Measurements from ENCODE around the gene HYAL2. TPM values are rescaled to one million over a fixed set of nuclear protein-coding genes. Genes with fewer than 3 reads are reported as not detected.
A peak's percentile ranks its signal among the peaks of the same experiment; 100 is the strongest.

HYAL2 gene
- polyA plus RNA-seq, 4 donors: 11.0 to 124 (median 23.6) TPM

- H3K4me3 ChIP-seq (ENCODE audit: low read depth in 1 of 3, low read length in 3 of 3): peak overlapping the region in 2 of 3 donors; percentile 60 to 81
- no peak overlapping the region for H3K27ac ChIP-seq (ENCODE audit: low read depth in 1 of 3, low read length in 2 of 3)
- H3K9me3 ChIP-seq (ENCODE audit: control insufficient read depth in 2 of 2, insufficient read depth in 1 of 2, low read depth in 1 of 2, low read length in 1 of 2): no peaks in the 10 kb centered on the region
- no peaks in the 10 kb centered on the region for H3K36me3 ChIP-seq (ENCODE audit: control insufficient read depth in 3 of 3, insufficient read depth in 2 of 3, low read depth in 1 of 3, low read length in 3 of 3)
- H3K4me1 ChIP-seq (ENCODE audit: control insufficient read depth in 3 of 3, insufficient read depth in 2 of 3, low read depth in 1 of 3, low read length in 2 of 3): peaks cover 0 to 14% (median 0%) of the 10 kb centered on the region in 3 donors
- no peaks in the 10 kb centered on the region for H3K27me3 ChIP-seq (ENCODE audit: control insufficient read depth in 3 of 3, insufficient read depth in 3 of 3, low read length in 3 of 3)
- peak; percentile 22 to 61 for DNase-seq
- 5 to 10% (median 6%) methylated on average over 34 to 48 of the region's 48 CpGs for WGBS, 3 donors
- FAIRE-seq: no peak
Observed at GRCh38 chr3:50364573-50365079, 42.1 kb upstream of the HYAL2 start.

DNA sequence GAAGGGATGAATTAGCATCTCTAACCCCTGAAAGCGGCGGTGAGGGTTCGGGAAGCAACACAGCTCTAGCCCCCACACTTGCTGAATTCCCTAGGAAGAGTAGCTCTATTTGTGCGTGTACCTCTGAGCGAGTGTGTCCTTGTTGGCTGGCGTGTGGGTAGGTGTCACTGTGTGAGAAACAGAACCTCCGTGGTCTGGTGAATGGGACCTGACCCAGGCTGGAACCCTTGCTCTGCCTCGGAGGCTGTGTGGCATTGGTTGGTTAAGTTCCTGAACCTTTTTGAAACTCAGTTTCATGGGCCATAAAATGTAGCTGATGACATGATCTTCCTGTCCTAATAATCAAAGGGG is 37.2 kb upstream of the HYAL2 start:
- Histone ChIP-seq H3K27ac (ENCODE audit: low read depth in 1 of 3, low read length in 2 of 3) (no peak overlapping the region), H3K27me3 (ENCODE audit: control insufficient read depth in 3 of 3, insufficient read depth in 3 of 3, low read length in 3 of 3) (no peaks in the 10 kb centered on the region), H3K36me3 (ENCODE audit: control insufficient read depth in 3 of 3, insufficient read depth in 2 of 3, low read depth in 1 of 3, low read length in 3 of 3) (peaks cover 4 to 38% (median 5%) of the 10 kb centered on the region in 3 donors), H3K4me1 (ENCODE audit: control insufficient read depth in 3 of 3, insufficient read depth in 2 of 3, low read depth in 1 of 3, low read length in 2 of 3) (peaks cover 11 to 40% (median 18%) of the 10 kb centered on the region in 3 donors), H3K4me3 (ENCODE audit: low read depth in 1 of 3, low read length in 3 of 3) (no peak overlapping the region), H3K9me3 (ENCODE audit: control insufficient read depth in 2 of 2, insufficient read depth in 1 of 2, low read depth in 1 of 2, low read length in 1 of 2) (no peaks in the 10 kb centered on the region)
- FAIRE-seq (no peak), DNase-seq (no peak)
- WGBS, 3 donors: 20 to 30% (median 23%) methylated on average over 8 of the region's 8 CpGs

DNA sequence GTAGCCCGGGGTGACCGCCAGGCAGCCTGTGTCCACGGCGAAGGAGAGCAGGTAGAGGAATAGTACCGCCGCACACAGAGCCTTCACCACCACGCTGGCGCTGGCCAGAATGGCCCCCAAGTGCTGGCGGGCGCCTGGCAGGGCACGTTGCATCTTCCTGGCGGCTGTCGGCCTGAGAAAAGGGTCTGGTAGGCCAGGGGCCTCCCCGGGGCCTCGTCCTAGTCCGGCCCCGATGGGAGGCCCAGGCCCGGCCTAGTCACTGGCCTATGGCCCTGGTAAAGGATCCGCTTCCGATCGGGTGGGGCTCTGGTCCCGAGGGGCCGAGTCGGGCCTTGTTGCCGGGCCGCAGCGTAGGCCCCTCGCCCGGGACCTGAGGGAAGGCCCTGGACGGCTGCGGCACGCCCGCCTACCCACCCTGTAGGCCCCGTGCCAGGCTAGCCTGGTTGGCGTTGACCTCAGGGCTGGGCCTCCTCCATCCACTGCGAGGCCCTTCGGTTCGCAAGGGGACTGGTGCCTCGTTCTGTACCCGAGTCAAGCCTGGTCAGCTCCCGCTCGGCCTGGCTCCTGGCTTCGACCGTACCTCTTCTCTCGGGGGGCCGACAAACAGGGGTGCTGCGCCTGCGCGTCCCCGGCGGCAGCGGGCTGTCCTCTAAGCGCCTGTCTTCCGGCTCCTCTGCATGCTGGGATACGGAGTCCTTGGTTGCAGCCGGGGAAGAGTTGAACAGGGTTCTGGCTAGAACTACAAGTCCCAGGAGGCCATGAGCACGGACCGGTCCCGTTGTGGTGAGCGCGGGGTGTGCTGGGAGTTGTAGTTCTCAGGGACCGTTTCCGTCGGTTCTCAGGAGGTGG is 36.6 kb upstream of the HYAL2 start, which contains the start of gene TMEM115:
TSS of gene TMEM115 (minus strand) at position 611 of the 849 bp plus-strand sequence. CDS start at position 153, 458 bp downstream.
- H3K4me1 ChIP-seq (ENCODE audit: control insufficient read depth in 3 of 3, insufficient read depth in 2 of 3, low read depth in 1 of 3, low read length in 2 of 3): peaks cover 11 to 35% (median 18%) of the 10 kb centered on the region in 3 donors
- no peaks in the 10 kb centered on the region for H3K27me3 ChIP-seq (ENCODE audit: control insufficient read depth in 3 of 3, insufficient read depth in 3 of 3, low read length in 3 of 3)
- H3K27ac ChIP-seq (ENCODE audit: low read depth in 1 of 3, low read length in 2 of 3): peak within 1 kb of the TSS; percentile 60 to 95 (median 84)
- WGBS, 3 donors: 1% methylated on average over 63 to 64 of the region's 64 CpGs
- H3K36me3 ChIP-seq (ENCODE audit: control insufficient read depth in 3 of 3, insufficient read depth in 2 of 3, low read depth in 1 of 3, low read length in 3 of 3): peaks cover 9 to 44% (median 9%) of the 10 kb centered on the region in 3 donors
- DNase-seq (peak; percentile 98 to 99), FAIRE-seq (no peak)
- H3K4me3 ChIP-seq (ENCODE audit: low read depth in 1 of 3, low read length in 3 of 3): peak within 1 kb of the TSS; percentile 62 to 83 (median 67)
- no peaks in the 10 kb centered on the region for H3K9me3 ChIP-seq (ENCODE audit: control insufficient read depth in 2 of 2, insufficient read depth in 1 of 2, low read depth in 1 of 2, low read length in 1 of 2)

GRCh38 chr3:50358355-50358910 is 35.9 kb upstream of the HYAL2 start:
- 12 to 47% (median 24%) methylated on average over 24 of the region's 24 CpGs for WGBS, 3 donors
- DNase-seq: no peak
- no peak for FAIRE-seq

GRCh38 chr3:50357481-50357880 is 34.9 kb upstream of the HYAL2 start:
- Histone ChIP-seq H3K27me3 (ENCODE audit: control insufficient read depth in 3 of 3, insufficient read depth in 3 of 3, low read length in 3 of 3) (no peaks in the 10 kb centered on the region), H3K27ac (ENCODE audit: low read depth in 1 of 3, low read length in 2 of 3) (peak overlapping the region in 2 of 3 donors; percentile 38 to 75), H3K4me3 (ENCODE audit: low read depth in 1 of 3, low read length in 3 of 3) (peak overlapping the region in 2 of 3 donors; percentile 62 to 83), H3K4me1 (ENCODE audit: control insufficient read depth in 3 of 3, insufficient read depth in 2 of 3, low read depth in 1 of 3, low read length in 2 of 3) (peaks cover 11 to 35% (median 18%) of the 10 kb centered on the region in 3 donors), H3K36me3 (ENCODE audit: control insufficient read depth in 3 of 3, insufficient read depth in 2 of 3, low read depth in 1 of 3, low read length in 3 of 3) (peaks cover 9 to 57% (median 11%) of the 10 kb centered on the region in 3 donors), H3K9me3 (ENCODE audit: control insufficient read depth in 2 of 2, insufficient read depth in 1 of 2, low read depth in 1 of 2, low read length in 1 of 2) (no peaks in the 10 kb centered on the region)
- no peak for DNase-seq
- WGBS, 3 donors: 29 to 56% (median 41%) methylated on average over 1 of the region's 1 CpG
- FAIRE-seq: no peak

More at GRCh38 chr3:50358355-50358910, 35.9 kb upstream of the HYAL2 start:
- peaks cover 9 to 51% (median 9%) of the 10 kb centered on the region in 3 donors for H3K36me3 ChIP-seq (ENCODE audit: control insufficient read depth in 3 of 3, insufficient read depth in 2 of 3, low read depth in 1 of 3, low read length in 3 of 3)
- peak overlapping the region; percentile 60 to 95 (median 84) for H3K27ac ChIP-seq (ENCODE audit: low read depth in 1 of 3, low read length in 2 of 3)
- H3K4me1 ChIP-seq (ENCODE audit: control insufficient read depth in 3 of 3, insufficient read depth in 2 of 3, low read depth in 1 of 3, low read length in 2 of 3): peaks cover 11 to 35% (median 18%) of the 10 kb centered on the region in 3 donors
- no peaks in the 10 kb centered on the region for H3K9me3 ChIP-seq (ENCODE audit: control insufficient read depth in 2 of 2, insufficient read depth in 1 of 2, low read depth in 1 of 2, low read length in 1 of 2)
- peak overlapping the region; percentile 62 to 83 (median 67) for H3K4me3 ChIP-seq (ENCODE audit: low read depth in 1 of 3, low read length in 3 of 3)
- no peaks in the 10 kb centered on the region for H3K27me3 ChIP-seq (ENCODE audit: control insufficient read depth in 3 of 3, insufficient read depth in 3 of 3, low read length in 3 of 3)

GRCh38 chr3:50356553-50356952 is 34.0 kb upstream of the HYAL2 start:
- 24 to 41% (median 28%) methylated on average over 5 of the region's 5 CpGs for WGBS, 3 donors
- peaks cover 11 to 37% (median 18%) of the 10 kb centered on the region in 3 donors for H3K4me1 ChIP-seq (ENCODE audit: control insufficient read depth in 3 of 3, insufficient read depth in 2 of 3, low read depth in 1 of 3, low read length in 2 of 3)
- H3K27ac ChIP-seq (ENCODE audit: low read depth in 1 of 3, low read length in 2 of 3): peak overlapping the region; percentile 38 to 81 (median 75)
- H3K36me3 ChIP-seq (ENCODE audit: control insufficient read depth in 3 of 3, insufficient read depth in 2 of 3, low read depth in 1 of 3, low read length in 3 of 3): peaks cover 9 to 65% (median 11%) of the 10 kb centered on the region in 3 donors
- FAIRE-seq (no peak), DNase-seq (peak; percentile 88 to 95)
- peak overlapping the region in 2 of 3 donors; percentile 62 to 83 for H3K4me3 ChIP-seq (ENCODE audit: low read depth in 1 of 3, low read length in 3 of 3)
- H3K27me3 ChIP-seq (ENCODE audit: control insufficient read depth in 3 of 3, insufficient read depth in 3 of 3, low read length in 3 of 3): no peaks in the 10 kb centered on the region
- H3K9me3 ChIP-seq (ENCODE audit: control insufficient read depth in 2 of 2, insufficient read depth in 1 of 2, low read depth in 1 of 2, low read length in 1 of 2): no peaks in the 10 kb centered on the region

DNA sequence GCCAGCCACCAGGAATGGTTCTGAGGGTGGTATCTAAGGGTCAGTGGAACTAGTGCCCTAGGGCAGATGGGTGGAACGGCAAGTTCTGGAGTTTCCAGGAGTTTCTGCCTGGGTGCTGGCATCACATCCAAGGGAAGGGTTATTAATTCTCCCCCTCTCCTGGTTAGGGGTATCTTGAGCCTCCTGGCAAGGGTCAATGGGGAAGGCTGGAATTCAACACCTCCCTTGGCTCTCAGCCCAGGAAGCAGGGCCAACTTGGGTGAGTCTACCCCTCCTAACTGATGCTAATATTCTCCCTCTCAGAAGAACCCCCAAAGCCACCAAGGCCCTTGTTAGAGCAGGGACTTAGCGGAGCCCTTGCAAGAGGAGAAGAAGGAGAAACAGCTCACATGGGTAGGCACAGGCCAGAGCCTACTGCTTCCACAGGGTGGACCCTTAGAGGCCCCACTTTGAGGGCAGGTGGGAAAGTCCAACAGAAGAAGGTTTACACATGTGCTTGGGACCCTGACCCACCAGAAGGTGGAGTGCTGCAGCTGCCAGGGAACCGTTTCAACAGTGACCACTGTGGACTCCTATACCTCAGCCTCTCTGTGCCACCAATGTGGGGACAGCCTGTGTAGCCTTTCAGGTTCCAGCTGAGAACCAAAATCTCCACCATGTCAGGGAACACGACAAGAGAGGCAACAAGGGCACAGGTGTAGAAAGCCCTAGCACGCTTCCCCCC is 33.4 kb upstream of the HYAL2 start:
- Histone ChIP-seq H3K9me3 (ENCODE audit: control insufficient read depth in 2 of 2, insufficient read depth in 1 of 2, low read depth in 1 of 2, low read length in 1 of 2) (no peaks in the 10 kb centered on the region), H3K36me3 (ENCODE audit: control insufficient read depth in 3 of 3, insufficient read depth in 2 of 3, low read depth in 1 of 3, low read length in 3 of 3) (peaks cover 9 to 68% (median 11%) of the 10 kb centered on the region in 3 donors), H3K4me1 (ENCODE audit: control insufficient read depth in 3 of 3, insufficient read depth in 2 of 3, low read depth in 1 of 3, low read length in 2 of 3) (peaks cover 11 to 42% (median 18%) of the 10 kb centered on the region in 3 donors), H3K4me3 (ENCODE audit: low read depth in 1 of 3, low read length in 3 of 3) (peak overlapping the region in 2 of 3 donors; percentile 27 to 62), H3K27ac (ENCODE audit: low read depth in 1 of 3, low read length in 2 of 3) (peak overlapping the region in 2 of 3 donors; percentile 25 to 38), H3K27me3 (ENCODE audit: control insufficient read depth in 3 of 3, insufficient read depth in 3 of 3, low read length in 3 of 3) (no peaks in the 10 kb centered on the region)
- no peak for DNase-seq
- FAIRE-seq: no peak
- 40 to 57% (median 46%) methylated on average over 5 of the region's 5 CpGs for WGBS, 3 donors

DNA sequence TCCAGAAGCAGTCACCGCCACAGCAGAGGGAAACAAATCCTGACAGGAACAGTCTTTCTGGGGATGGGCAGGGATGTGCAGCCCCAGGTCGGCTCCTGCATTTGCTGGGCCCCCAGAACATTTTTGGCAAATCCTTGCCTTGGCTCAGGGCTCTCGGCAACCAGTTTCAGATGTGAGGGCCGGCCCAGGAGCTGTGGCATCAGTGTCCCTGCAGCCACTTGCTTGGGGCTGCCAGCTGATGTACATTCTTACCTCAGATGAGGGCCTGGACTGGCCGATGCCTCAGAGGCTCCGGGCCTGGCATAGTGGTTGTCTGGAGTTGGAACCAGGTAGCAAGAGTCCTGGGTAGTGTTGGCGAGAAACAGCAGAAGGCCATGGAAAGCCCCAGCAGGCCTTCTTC is 32.3 kb upstream of the HYAL2 start:
- Histone ChIP-seq H3K27ac (ENCODE audit: low read depth in 1 of 3, low read length in 2 of 3) (no peak overlapping the region), H3K27me3 (ENCODE audit: control insufficient read depth in 3 of 3, insufficient read depth in 3 of 3, low read length in 3 of 3) (no peaks in the 10 kb centered on the region), H3K4me1 (ENCODE audit: control insufficient read depth in 3 of 3, insufficient read depth in 2 of 3, low read depth in 1 of 3, low read length in 2 of 3) (peaks cover 11 to 50% (median 20%) of the 10 kb centered on the region in 3 donors), H3K9me3 (ENCODE audit: control insufficient read depth in 2 of 2, insufficient read depth in 1 of 2, low read depth in 1 of 2, low read length in 1 of 2) (no peaks in the 10 kb centered on the region), H3K36me3 (ENCODE audit: control insufficient read depth in 3 of 3, insufficient read depth in 2 of 3, low read depth in 1 of 3, low read length in 3 of 3) (peaks cover 9 to 68% (median 11%) of the 10 kb centered on the region in 3 donors), H3K4me3 (ENCODE audit: low read depth in 1 of 3, low read length in 3 of 3) (no peak overlapping the region)
- FAIRE-seq (no peak), DNase-seq (no peak)
- 87 to 92% (median 89%) methylated on average over 6 to 7 of the region's 7 CpGs for WGBS, 3 donors
